Small intestine (tissue), 7 donors: ENCODE measurements around the gene JARID2. TPM values are rescaled to one million over a fixed set of nuclear protein-coding genes. Genes with fewer than 3 reads are reported as not detected.
A peak's percentile ranks its signal among the peaks of the same experiment; 100 is the strongest.

Experiments
- DNase-seq, 2 donors: peaks; one replicate each; pipeline versions ENCODE4 v3.0.0 to v3.0.0-alpha.2; 2013
- FAIRE-seq: peaks from 2 replicates; lab custom pipeline; 2012; peaks lifted over from hg19 to GRCh38; lab: Jason Lieb, UNC
- H3K27ac ChIP-seq, 3 donors: one replicate each; pipeline ENCODE4 v1.5.1; 2013; ENCODE audit warnings: low read length in 2 of 3, mild to moderate bottlenecking in 2 of 3, control low read depth in 1 of 3, inconsistent platforms in 1 of 3, low read depth in 1 of 3, moderate library complexity in 1 of 3
- H3K27me3 ChIP-seq, 3 donors: one replicate each; pipeline ENCODE4 v1.6.1; 2013; ENCODE audit warnings: low read length in 3 of 3, inconsistent platforms in 1 of 3; ENCODE audit not compliant: control insufficient read depth in 3 of 3, insufficient read depth in 3 of 3
- H3K36me3 ChIP-seq, 3 donors: one replicate each; pipeline ENCODE4 v1.6.1; 2013; ENCODE audit warnings: low read length in 3 of 3, inconsistent platforms in 1 of 3, low read depth in 1 of 3, mild to moderate bottlenecking in 1 of 3, moderate library complexity in 1 of 3; ENCODE audit not compliant: control insufficient read depth in 3 of 3, insufficient read depth in 2 of 3
- H3K4me1 ChIP-seq, 3 donors: one replicate each; pipeline ENCODE4 v1.6.1; 2013; ENCODE audit warnings: low read length in 2 of 3, inconsistent platforms in 1 of 3, low read depth in 1 of 3, mild to moderate bottlenecking in 1 of 3, moderate library complexity in 1 of 3; ENCODE audit not compliant: control insufficient read depth in 3 of 3, insufficient read depth in 2 of 3
- H3K4me3 ChIP-seq, 3 donors: one replicate each; pipeline ENCODE4 v1.5.1; 2013; ENCODE audit warnings: low read length in 3 of 3, control low read depth in 1 of 3, inconsistent platforms in 1 of 3, low read depth in 1 of 3, mild to moderate bottlenecking in 1 of 3, moderate library complexity in 1 of 3
- H3K9me3 ChIP-seq, 2 donors: one replicate each; pipeline ENCODE4 v1.6.1; 2013; ENCODE audit warnings: low read depth in 1 of 2, low read length in 1 of 2; ENCODE audit not compliant: control insufficient read depth in 2 of 2, insufficient read depth in 1 of 2
- WGBS, 3 donors: extraction: QIAGEN DNeasy Blood & Tissue Kit; methylation state at CpG; one replicate each; pipeline ENCODE4 v1.1.7; 2013; 5-methylcytosine and 5-hydroxymethylcytosine counted together
- polyA plus RNA-seq, 4 donors: library from polyadenylated mRNA; stranded (reverse) in 3 of 4; unstranded in 1 of 4; fragments of 200-250 nt in 3 of 4; fragments of 120-200 nt in 1 of 4; gene quantifications; one replicate each; pipeline versions ENCODE4 v1.2.1 to v1.2.3, GENCODE V29; 2013
- donor health status: healthy with polysubstance abuse.
- donor health status: control.
- donor health status: control.
- donor health status: Bipolar disorder and iron deficiency.
- donor health status: healthy.

JARID2 gene
- polyA plus RNA-seq, 4 donors: 4.9 to 10.5 (median 6.7) TPM

DNA sequence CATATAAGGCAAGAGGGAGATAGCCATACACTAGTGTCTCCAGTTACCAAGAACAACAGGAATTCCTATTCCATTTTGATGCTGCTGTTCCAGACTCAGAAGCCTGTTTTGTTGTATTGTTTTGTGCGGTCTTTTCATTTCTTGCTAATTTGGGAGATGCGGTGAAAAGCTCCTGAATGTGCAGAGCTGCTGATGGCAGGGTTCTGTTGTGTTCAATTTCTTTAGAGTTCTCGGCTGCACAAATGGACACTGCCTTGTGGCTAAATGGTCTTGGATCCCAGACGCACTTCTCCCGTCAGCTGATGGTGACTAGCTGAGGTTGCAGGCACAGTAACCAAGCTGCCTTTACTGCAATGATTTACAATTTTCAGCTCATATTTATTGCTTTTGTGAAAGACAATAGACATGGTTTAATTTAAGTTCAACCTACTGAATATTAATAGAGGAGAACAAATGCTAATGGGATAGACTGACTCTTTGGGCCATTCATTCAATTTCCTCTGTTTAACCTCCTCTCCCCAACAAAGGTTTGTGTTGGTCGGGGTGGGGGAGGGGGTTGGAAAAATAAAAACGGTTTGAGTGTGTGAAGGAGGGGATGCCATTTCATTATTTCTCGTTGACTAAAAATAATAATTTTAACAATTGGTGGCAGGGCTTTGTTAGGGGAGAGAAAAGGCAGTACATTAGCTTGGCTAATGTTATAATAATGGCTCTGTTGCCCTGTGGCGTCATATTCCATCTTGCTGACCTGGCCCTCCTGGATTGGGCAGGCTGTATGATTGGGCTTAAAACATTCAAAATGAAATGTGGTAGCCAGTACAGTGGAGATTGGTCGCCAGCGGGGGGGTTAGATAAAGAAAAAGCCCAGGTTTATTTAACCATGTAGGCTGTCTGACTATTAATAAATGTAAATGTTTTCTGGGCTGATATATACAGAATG lies 159.5 kb downstream of the JARID2 start:
- whole genome bisulfite sequencing, 3 donors: 92 to 98% (median 95%) methylated on average over 11 of the region's 11 CpGs
- no peaks in the 10 kb centered on the region for H3K36me3 ChIP-seq
- FAIRE-seq: no peak
- no peak overlapping the region for H3K4me3 ChIP-seq
- no peak for DNase-seq
- no peak overlapping the region for H3K27ac ChIP-seq
- H3K9me3 ChIP-seq: no peaks in the 10 kb centered on the region
- H3K4me1 ChIP-seq: peaks cover 8 to 37% (median 15%) of the 10 kb centered on the region in 3 donors
- no peaks in the 10 kb centered on the region for H3K27me3 ChIP-seq

DNA sequence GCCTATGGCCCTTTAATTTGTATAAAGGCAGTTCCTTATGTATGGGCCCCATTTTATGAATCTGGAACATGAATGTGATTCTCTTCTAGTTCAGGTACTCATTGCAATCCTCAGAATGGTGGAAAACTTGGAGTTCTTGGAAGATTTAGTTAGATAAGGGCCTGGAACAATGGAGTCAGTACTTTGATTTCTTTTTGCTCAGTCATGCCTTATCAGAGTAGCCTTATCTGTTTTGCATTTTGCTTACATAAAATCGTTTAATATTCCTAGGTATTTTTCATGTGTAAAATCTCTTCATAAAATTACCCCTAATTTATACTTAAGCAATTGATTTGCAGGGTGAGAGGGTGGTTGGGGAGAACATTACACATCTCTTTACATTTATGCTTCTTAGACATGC lies 160.6 kb downstream of the JARID2 start:
- Histone ChIP-seq H3K4me3 (no peak overlapping the region), H3K27me3 (no peaks in the 10 kb centered on the region), H3K9me3 (no peaks in the 10 kb centered on the region), H3K27ac (no peak overlapping the region), H3K4me1 (peaks cover 4 to 26% (median 13%) of the 10 kb centered on the region in 3 donors), H3K36me3 (no peaks in the 10 kb centered on the region)
- no peak for FAIRE-seq
- DNase-seq: no peak
- WGBS, 3 donors: 23 to 54% (median 26%) methylated on average over 1 of the region's 1 CpG

DNA sequence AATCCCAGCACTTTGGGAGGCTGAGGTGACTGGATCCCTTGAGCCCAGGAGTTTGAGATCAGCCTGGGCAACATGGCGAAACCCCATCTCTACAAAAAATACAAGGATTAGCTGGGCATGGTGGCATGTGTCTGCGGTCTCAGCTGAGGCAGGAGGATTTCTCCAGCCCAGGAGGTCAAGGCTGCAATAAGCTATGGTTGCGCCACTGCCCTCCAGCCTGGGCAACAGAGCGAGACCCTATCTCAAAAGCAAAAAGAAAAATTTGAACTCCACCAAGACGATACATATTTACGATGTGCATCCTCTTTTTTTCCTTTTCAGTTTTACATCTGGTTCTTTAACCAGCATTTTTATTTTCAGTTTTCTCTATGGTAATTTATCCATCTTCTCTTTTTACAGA lies 162.1 kb downstream of the JARID2 start:
- FAIRE-seq (no peak), DNase-seq (no peak)
- Histone ChIP-seq H3K9me3 (no peaks in the 10 kb centered on the region), H3K4me1 (peaks cover 2 to 17% (median 9%) of the 10 kb centered on the region in 3 donors), H3K36me3 (no peaks in the 10 kb centered on the region), H3K27me3 (no peaks in the 10 kb centered on the region), H3K4me3 (no peak overlapping the region), H3K27ac (no peak overlapping the region)
- 94 to 96% (median 95%) methylated on average over 6 of the region's 6 CpGs for WGBS, 3 donors

DNA sequence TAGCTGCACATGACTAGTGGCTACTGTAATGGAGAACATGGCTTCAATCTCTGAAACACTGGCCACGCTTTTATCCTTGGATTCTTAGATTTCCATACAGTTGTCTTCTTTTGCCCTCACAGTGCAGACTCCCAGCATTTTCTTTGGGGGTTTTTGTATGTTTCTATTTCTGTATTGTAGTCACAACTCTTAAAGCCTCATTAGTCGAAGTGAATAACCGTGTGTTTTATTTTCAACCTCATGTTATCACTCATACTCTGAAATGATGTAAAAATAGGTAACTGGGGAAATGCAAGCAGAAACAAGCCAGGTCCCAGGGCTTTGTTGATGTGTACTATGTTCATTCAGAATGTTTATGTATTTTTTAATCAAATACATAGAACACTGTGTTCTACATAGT lies 162.9 kb downstream of the JARID2 start:
- WGBS, 3 donors: 85 to 93% (median 85%) methylated on average over 3 of the region's 3 CpGs
- no peak overlapping the region for H3K4me3 ChIP-seq
- FAIRE-seq: no peak
- no peak for DNase-seq
- H3K9me3 ChIP-seq: no peaks in the 10 kb centered on the region
- no peak overlapping the region for H3K27ac ChIP-seq
- H3K36me3 ChIP-seq: no peaks in the 10 kb centered on the region
- peaks cover 2 to 11% (median 4%) of the 10 kb centered on the region in 3 donors for H3K4me1 ChIP-seq
- no peaks in the 10 kb centered on the region for H3K27me3 ChIP-seq

DNA sequence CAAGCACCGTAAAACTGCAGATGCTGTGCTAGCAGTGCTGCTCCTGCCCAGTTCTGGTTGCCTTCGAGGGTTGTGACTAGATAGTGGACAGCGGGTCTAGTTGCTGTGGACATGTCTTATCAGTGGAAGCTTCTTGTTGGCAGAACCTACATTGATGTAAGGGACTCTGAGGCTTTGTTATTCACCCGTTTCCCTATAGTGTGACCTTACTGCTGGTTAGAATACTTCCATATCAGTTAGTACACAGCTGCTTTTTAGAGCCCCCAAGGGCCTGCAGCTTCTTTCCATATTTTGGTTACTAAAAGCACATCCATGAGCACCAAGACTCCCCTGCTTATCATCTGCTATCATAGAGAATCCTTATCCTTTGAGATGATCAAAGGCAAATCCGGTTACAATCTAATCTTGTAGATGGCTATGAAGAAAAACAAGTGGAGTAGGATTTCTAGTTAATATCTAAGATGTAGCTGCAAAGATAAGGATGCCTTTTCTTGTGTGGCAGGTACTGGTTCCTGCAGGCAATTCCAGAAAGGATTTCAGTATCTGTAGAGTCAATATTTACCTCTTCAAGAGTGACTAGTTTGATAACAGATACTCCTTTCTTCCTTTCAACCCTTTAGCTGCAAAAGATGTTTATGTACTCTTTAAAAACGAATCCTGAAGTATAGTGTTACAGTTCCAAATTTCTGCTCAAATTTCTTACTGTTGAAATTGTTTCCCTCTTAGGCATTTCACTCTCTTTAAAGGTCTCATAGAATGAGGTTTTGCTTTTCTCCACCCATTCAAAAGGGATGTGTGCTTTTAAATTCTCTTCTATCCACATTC lies 163.6 kb downstream of the JARID2 start:
- no peak for FAIRE-seq
- DNase-seq: no peak
- H3K4me3 ChIP-seq: no peak overlapping the region
- no peak overlapping the region for H3K27ac ChIP-seq
- H3K4me1 ChIP-seq: peaks cover 0 to 4% (median 4%) of the 10 kb centered on the region in 3 donors
- WGBS, 3 donors: 67 to 77% (median 70%) methylated on average over 6 of the region's 6 CpGs
- no peaks in the 10 kb centered on the region for H3K27me3 ChIP-seq
- H3K36me3 ChIP-seq: no peaks in the 10 kb centered on the region
- no peaks in the 10 kb centered on the region for H3K9me3 ChIP-seq

DNA sequence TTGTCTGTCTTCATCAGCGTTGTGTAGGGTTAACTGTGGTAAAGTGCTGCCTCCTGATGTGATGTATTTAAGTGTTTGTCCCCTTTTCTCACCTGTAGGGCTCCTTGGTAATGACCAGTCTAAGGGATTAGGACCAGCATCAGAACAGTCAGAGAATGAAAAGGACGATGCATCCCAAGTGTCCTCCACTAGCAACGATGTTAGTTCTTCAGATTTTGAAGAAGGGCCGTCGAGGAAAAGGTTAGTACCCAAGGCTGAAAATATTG lies 164.2 kb downstream of the JARID2 start:
- peaks cover 0 to 4% (median under 1%) of the 10 kb centered on the region in 3 donors for H3K4me1 ChIP-seq
- no peak overlapping the region for H3K27ac ChIP-seq
- no peaks in the 10 kb centered on the region for H3K36me3 ChIP-seq
- no peak for FAIRE-seq
- no peaks in the 10 kb centered on the region for H3K27me3 ChIP-seq
- WGBS, 3 donors: 83 to 87% (median 86%) methylated on average over 5 of the region's 5 CpGs
- DNase-seq: no peak
- H3K9me3 ChIP-seq: no peaks in the 10 kb centered on the region
- H3K4me3 ChIP-seq: peak overlapping the region in 1 of 3 donors; percentile 22

DNA sequence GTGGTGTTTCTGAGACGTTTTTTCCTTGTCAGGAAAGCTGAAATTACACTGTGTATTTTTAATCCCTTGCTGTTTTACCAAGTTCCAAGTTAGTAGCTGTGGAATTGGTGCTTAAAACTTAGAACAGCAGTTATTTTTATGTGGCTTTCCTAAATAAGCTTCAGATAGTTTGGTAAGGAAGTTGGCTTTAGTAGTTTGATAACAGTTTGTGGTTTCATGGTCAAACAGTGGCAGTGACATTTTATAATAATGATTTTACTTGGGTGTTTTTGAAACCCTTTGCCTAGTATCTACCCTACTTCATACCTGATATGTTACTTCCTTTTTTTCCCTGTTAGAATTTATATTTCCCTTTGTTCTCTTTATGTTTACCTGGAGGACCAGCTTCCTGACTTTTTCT lies 164.9 kb downstream of the JARID2 start:
- Histone ChIP-seq H3K4me3 (no peak overlapping the region), H3K4me1 (peaks cover 0 to 4% (median 0%) of the 10 kb centered on the region in 3 donors), H3K36me3 (no peaks in the 10 kb centered on the region), H3K27me3 (no peaks in the 10 kb centered on the region), H3K9me3 (no peaks in the 10 kb centered on the region), H3K27ac (no peak overlapping the region)
- no peak for DNase-seq
- 55 to 69% (median 55%) methylated on average over 1 of the region's 1 CpG for WGBS, 3 donors
- no peak for FAIRE-seq

DNA sequence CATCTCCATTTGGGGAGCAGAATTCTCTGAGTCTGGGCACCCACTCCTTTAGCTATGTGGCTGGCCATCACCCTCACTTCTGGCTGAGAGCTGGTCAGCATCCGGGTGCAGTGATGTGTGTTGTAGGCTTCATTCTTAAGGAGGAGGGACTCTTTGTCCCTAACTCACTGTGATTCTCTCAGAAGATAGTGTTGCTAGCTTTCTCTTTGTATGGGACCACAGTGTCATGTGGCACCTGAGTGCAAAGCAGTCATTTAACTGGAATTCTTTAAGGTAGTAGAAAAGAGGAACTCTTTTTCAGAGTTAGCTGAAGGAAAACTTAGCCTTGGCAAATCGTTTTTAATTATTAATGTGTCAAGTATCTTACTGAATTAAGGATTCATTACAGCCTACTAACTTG lies 165.9 kb downstream of the JARID2 start:
- FAIRE-seq (no peak), DNase-seq (no peak)
- H3K27me3 ChIP-seq: no peaks in the 10 kb centered on the region
- H3K4me1 ChIP-seq: peaks cover 0 to 4% (median 0%) of the 10 kb centered on the region in 3 donors
- H3K27ac ChIP-seq: no peak overlapping the region
- peaks cover 0 to 2% of the 10 kb centered on the region in 2 donors for H3K9me3 ChIP-seq
- no peak overlapping the region for H3K4me3 ChIP-seq
- WGBS, 3 donors: 79 to 86% (median 83%) methylated on average over 2 of the region's 2 CpGs
- no peaks in the 10 kb centered on the region for H3K36me3 ChIP-seq
